Measurements from ENCODE around the gene TCP1. TPM values are rescaled to one million over a fixed set of nuclear protein-coding genes. Genes with fewer than 3 reads are reported as not detected.
A peak's percentile ranks its signal among the peaks of the same experiment; 100 is the strongest.

Gene TCP1
- total RNA-seq, 6 donors from 2014 or later = 43.0 to 128 (median 95.2) TPM

DNA sequence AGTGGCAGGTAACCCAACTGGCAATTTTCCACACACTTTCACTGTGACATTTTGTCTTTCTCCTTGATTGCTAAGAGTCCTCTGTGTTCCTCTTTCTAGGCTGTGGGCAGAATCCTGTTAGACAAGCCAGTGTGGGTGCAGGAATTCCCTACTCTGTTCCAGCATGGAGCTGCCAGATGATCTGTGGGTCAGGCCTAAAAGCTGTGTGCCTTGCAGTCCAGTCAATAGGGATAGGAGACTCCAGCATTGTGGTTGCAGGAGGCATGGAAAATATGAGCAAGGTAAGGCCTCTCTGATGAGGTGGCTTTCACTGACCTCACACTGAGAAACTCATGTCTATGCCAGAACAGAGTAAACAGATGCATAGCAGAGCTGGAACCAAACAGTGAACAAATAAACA is 22.5 kb downstream of the TCP1 start:
- H3K4me1 ChIP-seq = peaks cover 7 to 22% (median 9%) of the 10 kb centered on the region in 4 donors
- H3K27ac ChIP-seq = no peak overlapping the region
- peaks cover 4 to 60% (median 32%) of the 10 kb centered on the region in 4 donors for H3K36me3 ChIP-seq
- no peak for TF ChIP-seq EP300 (IDR thresholded peaks at IDR 0.05)
- TF ChIP-seq POLR2A (IDR thresholded peaks at IDR 0.05) = no peak
- TF ChIP-seq, protein P1, sequence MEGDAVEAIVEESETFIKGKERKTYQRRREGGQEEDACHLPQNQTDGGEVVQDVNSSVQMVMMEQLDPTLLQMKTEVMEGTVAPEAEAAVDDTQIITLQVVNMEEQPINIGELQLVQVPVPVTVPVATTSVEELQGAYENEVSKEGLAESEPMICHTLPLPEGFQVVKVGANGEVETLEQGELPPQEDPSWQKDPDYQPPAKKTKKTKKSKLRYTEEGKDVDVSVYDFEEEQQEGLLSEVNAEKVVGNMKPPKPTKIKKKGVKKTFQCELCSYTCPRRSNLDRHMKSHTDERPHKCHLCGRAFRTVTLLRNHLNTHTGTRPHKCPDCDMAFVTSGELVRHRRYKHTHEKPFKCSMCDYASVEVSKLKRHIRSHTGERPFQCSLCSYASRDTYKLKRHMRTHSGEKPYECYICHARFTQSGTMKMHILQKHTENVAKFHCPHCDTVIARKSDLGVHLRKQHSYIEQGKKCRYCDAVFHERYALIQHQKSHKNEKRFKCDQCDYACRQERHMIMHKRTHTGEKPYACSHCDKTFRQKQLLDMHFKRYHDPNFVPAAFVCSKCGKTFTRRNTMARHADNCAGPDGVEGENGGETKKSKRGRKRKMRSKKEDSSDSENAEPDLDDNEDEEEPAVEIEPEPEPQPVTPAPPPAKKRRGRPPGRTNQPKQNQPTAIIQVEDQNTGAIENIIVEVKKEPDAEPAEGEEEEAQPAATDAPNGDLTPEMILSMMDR (IDR thresholded peaks at IDR 0.05) = no peak
- TF ChIP-seq POLR2AphosphoS5 (IDR thresholded peaks at IDR 0.05) = no peak
- H3K4me3 ChIP-seq = no peak overlapping the region
- H3K27me3 ChIP-seq = no peaks in the 10 kb centered on the region
- ATAC-seq (ENCODE audit: low FRiP score in 2 of 2) (no peak), DNase-seq (no peak)
- H3K9me3 ChIP-seq = no peaks in the 10 kb centered on the region

- peak overlapping the region; percentile 80 to 97 (median 89) for H3K4me3 ChIP-seq
- peaks cover 16 to 34% (median 21%) of the 10 kb centered on the region in 4 donors for H3K4me1 ChIP-seq
- peaks cover 0 to 43% (median 9%) of the 10 kb centered on the region in 4 donors for H3K36me3 ChIP-seq
- H3K9me3 ChIP-seq = no peaks in the 10 kb centered on the region
- TF ChIP-seq POLR2AphosphoS5 (IDR thresholded peaks at IDR 0.05) = no peak
- DNase-seq = peak in 1 of 2 donors; percentile 61
- WGBS, 2 donors = 11 to 13% methylated on average over 16 of the region's 16 CpGs
- ATAC-seq (ENCODE audit: low FRiP score in 2 of 2) = peak; percentile 1 to 27
- H3K27ac ChIP-seq = peak overlapping the region; percentile 92 to 98 (median 96)
- H3K27me3 ChIP-seq = no peaks in the 10 kb centered on the region
These were observed 26.6 kb downstream of the TCP1 start for GRCh38 chr6:159762681-159763293.

GRCh38 chr6:159761873-159762680 is 27.3 kb downstream of the TCP1 start, which contains the start of gene ACAT2:
TSS of gene ACAT2 (plus strand) at chr6:159762045. CDS start at chr6:159762088, 43 bp downstream.
- Histone ChIP-seq H3K4me3 (peak within 1 kb of the TSS; percentile 80 to 97 (median 89)), H3K27ac (peak within 1 kb of the TSS; percentile 92 to 98 (median 96)), H3K9me3 (no peaks in the 10 kb centered on the region), H3K36me3 (peaks cover 0 to 43% (median 7%) of the 10 kb centered on the region in 4 donors), H3K4me1 (peaks cover 16 to 34% (median 21%) of the 10 kb centered on the region in 4 donors), H3K27me3 (no peaks in the 10 kb centered on the region)
- ATAC-seq (ENCODE audit: low FRiP score in 2 of 2) (peak; percentile 99 to 100), DNase-seq (peak; percentile 98)
- peak in 3 of 4 donors; percentile 61 to 78 (median 73) for TF ChIP-seq POLR2A (IDR thresholded peaks at IDR 0.05)
- TF ChIP-seq POLR2AphosphoS5 (IDR thresholded peaks at IDR 0.05) = peak; percentile 55 to 59
- peak in 1 of 4 donors; percentile 79 for TF ChIP-seq EP300 (IDR thresholded peaks at IDR 0.05)
- TF ChIP-seq, protein P1 (IDR thresholded peaks at IDR 0.05) = peak in 5 of 6 experiments; percentile 11 to 42 (median 35)
- 0% methylated on average over 2 to 55 of the region's 76 CpGs for WGBS, 2 donors

- TF ChIP-seq EP300 (IDR thresholded peaks at IDR 0.05) (no peak), POLR2A (IDR thresholded peaks at IDR 0.05) (no peak), POLR2AphosphoS5 (IDR thresholded peaks at IDR 0.05) (no peak)
- TF ChIP-seq, protein P1 (IDR thresholded peaks at IDR 0.05) = no peak
- Histone ChIP-seq H3K4me1 (peaks cover 19 to 34% (median 21%) of the 10 kb centered on the region in 4 donors), H3K9me3 (no peaks in the 10 kb centered on the region), H3K27ac (peak overlapping the region; percentile 92 to 98 (median 96)), H3K4me3 (peak overlapping the region; percentile 36 to 97 (median 82)), H3K36me3 (peaks cover 0 to 45% (median 8%) of the 10 kb centered on the region in 4 donors), H3K27me3 (no peaks in the 10 kb centered on the region)
- peak in 1 of 2 donors; percentile 1 for ATAC-seq (ENCODE audit: low FRiP score in 2 of 2)
- WGBS, 2 donors = 5 to 18% methylated on average over 23 to 44 of the region's 45 CpGs
- DNase-seq = peak in 1 of 2 donors; percentile 28
These were observed 28.1 kb downstream of the TCP1 start for GRCh38 chr6:159761129-159761872.
